HG03159 (cell line): ENCODE measurements around the gene UBL5.
A peak's percentile ranks its signal among the peaks of the same experiment; 100 is the strongest.
"Not testable (repeated sequence)": the region's sequence is repeated elsewhere in the genome, so short reads cannot be mapped to it uniquely, and the experiment has no call there.

Source experiments
- ATAC-seq: cut with Tn5 transposase; IDR thresholded peaks from one replicate; pipeline ENCODE4 v1.9.1; 2021; ENCODE audit warnings: mild to moderate bottlenecking, moderate library complexity; ENCODE audit not compliant: unreplicated experiment

UBL5 gene

GRCh38 chr19:9827289-9828238 lies at the start of gene UBL5:
TSS of gene UBL5 (plus strand) at chr19:9827918. CDS start at chr19:9828338, 420 bp downstream.
- ATAC-seq: peak; percentile 90

GRCh38 chr19:9782338-9782737 lies 45.4 kb upstream of the UBL5 start:
- ATAC-seq: no peak

DNA sequence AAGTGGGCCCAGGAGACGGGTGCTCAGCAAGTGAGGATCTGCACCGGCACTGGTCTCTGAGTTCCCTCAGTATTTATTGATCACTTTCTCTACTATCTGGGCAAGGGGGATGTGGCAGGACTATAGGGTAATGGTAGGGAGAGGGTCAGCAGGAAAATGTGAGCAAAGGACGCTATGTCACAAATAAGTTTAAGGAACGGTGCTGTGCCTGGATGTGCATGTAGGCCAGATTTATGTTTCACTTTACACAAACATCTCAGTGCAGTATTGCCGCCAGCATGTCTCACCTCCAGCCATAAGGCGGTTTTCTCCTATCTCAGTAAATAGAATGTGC lies 43.6 kb upstream of the UBL5 start:
- not testable (repeated sequence) for ATAC-seq

DNA sequence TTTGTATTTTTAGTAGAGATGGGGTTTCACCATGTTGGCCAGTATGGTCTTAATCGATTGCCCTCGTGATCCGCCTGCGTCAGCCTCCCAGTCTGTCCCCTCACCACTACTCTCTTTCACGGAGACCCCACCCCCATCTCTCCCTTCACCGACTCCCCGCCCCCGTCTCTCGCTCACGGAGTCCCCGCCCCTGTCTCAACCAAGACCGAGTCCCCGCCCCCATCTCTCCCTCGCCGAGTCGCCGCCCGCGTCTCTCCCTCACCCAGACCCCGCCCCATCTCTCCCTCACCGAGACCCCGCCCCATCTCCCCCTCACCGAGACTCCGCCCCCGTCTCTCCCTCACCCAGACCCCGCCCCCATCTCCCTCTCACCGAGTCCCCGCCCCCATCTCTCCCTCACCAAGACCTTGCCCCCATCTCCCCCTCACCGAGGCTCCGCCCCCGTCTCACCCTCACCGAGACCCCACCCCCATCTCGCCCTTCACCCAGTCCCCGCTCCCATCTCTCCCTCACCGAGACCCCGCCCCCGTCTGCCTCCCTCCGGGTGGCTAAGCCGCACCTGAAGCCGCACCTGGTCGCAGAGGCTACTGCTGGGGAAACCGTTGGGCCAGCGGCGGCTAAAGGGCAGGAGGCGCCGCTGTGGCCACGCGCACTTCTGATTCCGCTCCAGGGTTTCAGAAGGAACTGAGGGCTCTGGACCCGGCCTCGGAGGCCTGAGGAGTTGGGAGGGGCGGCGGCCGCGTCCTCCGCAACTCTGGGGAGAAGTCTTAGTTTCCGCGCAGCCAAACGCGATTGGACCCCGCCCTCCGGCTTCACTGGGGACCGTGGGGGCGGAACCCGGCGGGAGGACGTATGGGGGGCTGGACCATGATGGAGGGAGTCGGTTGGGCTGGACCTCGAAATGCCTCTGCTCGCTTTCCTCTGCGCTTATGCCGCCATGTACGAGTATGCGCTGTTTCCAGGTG lies 42.1 kb upstream of the UBL5 start:
- peak; percentile 77 for ATAC-seq

DNA sequence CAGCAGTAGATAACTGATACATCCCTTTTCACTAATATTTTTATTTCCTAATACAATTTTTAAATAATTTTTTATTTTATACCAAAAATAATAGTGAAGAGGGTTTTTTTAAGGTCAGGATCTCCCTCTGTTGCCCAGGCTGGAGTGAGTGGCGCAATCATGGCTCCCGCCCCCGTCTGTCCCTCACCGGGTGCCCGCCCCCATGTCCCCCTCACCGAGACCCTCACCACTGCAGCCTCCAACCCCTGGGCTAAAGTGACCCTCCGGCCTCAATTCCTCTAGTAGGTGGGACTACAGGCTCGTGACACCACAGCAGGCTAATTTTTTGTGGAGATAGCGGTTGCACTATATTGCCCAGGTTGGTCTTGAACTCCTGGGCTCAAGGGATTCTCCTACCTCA lies 41.4 kb upstream of the UBL5 start:
- no peak for ATAC-seq

GRCh38 chr19:9786819-9787218 lies 40.9 kb upstream of the UBL5 start:
- ATAC-seq: no peak

DNA sequence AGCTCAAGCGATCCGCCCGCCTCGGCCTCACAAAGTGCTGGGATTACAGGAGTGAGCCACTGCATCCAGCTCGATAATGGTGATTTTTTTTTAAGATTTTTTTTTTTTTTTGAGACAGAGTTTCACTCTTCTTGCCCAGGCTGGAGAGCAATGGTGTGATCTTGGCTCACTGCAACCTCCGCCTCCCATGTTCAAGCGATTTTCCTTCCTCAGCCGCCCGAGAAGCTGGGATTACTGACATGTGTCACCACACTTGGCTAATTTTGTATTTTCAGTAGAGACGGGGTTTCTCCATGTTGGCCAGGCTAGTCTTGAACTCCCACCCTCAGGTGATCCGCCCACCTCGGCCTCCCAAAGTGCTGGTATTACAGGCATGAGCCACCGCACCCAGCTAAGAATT lies 39.1 kb upstream of the UBL5 start:
- not testable (repeated sequence) for ATAC-seq

GRCh38 chr19:9789066-9789465 lies 38.7 kb upstream of the UBL5 start:
- no peak for ATAC-seq

DNA sequence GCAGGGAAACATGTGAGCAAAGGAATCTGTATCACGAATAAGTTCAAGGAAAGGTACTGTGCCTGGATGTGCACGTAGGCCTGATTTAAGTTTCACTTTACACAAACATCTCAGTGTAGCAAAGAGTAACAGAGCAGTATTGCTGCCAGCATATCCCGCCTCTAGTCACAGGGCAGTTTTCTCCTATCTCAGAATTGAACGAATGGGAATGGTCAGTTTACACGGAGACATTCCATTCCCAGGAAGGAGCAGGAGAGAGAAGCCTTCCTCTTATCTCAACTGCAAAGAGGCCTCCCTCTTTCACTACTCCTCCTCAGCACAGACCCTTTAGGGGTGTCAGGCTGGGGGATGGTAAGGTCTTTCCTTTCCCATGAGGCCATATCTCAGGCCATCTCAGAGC lies 38.1 kb upstream of the UBL5 start:
- not testable (repeated sequence) for ATAC-seq

GRCh38 chr19:9791073-9791367 lies 36.7 kb upstream of the UBL5 start:
- not testable (repeated sequence) for ATAC-seq

DNA sequence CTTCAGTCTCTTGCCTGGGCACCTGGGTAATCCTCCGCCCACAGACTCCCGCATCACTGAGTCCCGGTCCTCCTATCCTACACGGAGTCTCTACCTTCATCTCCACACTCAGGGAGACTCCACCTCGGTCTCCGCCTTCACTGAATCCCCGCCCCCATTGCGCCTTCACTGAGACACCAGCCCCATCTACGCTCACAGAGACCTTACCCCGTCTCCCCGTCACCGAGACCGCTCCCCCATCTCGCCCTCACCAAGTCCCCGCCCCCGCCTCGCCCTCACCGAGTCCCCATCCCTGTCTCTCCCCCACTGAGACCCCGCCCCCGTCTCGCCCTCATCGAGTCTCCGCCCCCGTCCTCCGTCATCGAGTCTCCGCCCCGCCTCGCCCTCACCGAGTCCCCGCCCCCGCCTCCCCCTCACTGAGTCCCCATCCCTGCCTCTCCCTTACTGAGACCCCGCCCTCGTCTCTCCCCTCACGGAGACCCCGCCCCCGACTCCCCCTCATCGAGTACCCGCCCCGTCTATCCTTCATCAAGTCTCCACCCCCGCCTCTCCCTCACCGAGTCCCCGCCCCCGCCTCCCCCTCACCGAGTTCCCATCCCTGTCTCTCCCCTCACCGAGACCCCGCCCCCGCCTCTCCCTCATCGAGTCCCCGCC lies 36.0 kb upstream of the UBL5 start:
- ATAC-seq: peak; percentile 46

DNA sequence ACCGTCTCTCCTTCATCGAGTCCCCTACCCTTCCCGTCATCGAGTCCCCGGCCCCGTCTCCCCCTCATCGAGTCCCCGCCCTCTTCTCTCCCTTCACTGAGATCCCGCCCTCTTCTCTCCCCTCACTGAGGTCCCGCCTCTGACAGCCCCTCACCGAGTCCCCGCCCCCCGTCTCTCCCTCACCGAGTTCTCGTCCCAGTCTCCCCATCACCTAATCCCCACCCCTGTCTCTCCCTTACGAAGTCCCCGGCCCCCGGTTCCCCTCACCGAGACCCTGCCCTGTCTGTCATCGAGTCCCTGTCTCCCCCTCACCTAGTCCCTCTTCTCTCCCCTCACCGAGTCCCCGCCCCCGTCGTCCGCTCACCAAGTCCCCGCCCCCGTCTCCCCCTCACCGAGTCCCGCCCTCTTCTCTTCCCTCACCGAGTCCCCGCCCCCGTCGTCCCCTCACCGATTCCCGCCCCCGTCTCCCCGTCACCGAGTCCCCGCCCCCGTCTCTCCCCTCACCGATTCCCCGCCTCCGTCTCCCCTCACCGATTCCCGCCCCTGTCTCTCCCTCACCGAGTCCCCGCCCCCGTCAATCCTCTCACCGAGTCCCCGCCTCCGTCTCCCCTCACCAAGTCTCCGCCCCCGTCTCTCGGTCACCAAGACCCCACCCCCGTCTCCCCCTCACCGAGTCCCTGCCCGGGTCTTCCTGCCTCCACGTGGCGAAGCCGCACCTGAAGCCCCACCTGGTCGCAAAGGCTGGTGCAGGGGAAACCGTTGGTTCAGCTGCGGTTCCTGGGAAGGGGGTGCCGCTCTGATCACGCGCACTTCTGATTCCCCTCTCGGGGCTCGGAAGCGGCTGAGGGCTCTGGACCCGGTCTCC lies 35.3 kb upstream of the UBL5 start:
- ATAC-seq: peak; percentile 46

- ATAC-seq: no peak
Measured at GRCh38 chr19:9793071-9793591, 34.6 kb upstream of the UBL5 start.

DNA sequence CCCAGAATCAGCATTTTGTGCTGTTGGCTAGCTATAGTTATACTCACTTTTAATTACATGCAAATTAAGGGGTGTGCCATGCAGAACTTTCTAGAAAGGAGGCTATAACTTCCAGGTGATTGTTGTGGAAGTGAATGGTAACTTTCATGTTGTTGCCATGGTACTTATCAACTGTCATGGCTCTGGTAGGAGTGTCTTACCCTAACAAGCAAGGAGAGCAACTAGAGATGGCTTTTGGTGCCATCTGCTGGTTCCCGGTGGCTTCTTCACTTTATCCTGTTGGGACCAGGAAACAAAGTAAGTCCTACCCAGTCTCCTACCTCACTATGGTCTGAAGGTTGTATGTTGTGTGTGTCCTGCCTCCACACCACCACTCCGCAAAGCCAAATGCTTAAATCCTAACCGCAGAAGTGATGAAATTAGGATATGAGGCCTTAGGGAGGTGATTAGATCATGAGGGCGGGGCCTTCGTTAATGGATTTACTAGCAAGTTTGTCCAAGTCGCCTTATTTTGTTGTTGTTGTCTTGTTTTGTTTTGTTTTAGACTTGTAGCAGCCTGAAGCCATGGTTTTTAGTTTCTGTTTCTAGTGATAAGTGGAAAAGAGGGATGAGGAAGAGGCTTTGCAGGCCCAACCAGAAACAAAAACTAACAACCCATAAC lies 31.5 kb upstream of the UBL5 start:
- ATAC-seq: no peak

DNA sequence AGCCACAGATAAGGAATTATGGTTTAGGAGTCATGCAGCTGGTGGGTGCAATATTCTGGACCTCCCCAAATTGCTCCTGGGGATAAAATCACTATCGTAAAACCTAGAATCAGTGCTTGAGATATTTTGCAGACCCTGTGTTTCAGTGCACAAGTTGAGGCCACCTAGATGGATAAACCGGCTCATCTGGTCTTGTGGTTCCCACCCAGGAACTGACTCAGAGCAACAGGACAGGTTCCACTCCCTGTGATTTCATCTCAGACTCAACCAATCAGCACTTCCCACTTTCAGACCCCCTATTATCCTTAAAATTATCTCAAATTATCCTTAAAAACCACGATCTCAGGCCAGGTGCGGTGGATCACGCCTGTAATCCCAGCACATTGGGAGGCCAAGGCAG lies 29.8 kb upstream of the UBL5 start:
- ATAC-seq: no peak

- ATAC-seq: no peak
Measured at GRCh38 chr19:9799162-9799561, 28.6 kb upstream of the UBL5 start.

DNA sequence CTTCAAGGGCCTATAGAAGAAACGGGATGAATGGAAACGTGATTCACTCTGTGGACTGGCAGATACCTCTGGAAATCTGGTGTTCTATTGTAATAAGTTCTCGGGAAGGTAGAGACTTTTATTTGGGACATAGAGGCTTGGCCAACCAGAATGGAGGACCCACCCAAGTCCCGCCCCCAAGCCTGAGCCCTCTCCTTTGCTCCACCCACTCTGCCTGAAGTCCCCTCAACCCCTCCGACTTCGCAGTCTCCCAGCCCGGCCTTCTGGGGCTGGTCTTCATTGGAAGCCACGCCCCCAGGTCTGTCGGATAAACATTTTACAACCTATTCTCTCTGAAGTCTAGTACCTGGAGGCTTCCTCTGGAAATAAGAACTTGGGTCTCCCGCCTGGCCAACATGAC lies 25.7 kb upstream of the UBL5 start:
- ATAC-seq: no peak

DNA sequence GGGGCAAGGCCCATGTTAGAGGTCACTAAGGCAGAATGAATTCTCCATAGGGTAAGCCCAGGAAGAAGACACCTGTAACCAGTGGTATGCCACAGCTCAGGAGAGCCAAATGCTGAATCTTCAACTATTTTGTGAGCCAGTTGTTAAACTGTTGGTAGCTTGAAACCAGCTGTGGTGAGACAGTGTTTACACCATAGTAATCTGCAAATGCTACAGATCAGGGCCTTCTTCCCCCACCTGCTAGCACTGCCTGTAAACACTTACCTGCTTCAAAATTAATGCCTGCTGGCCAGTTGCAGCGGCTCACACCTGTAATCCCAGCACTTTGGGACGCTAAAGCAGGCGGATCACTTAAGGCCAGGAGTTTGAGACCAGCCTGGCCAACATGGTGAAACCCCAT lies 20.9 kb upstream of the UBL5 start:
- ATAC-seq: no peak
